ENCODE results near the gene ERFE.

ERFE gene

GRCh38 chr2:238140040-238140439, 18.7 kb upstream of the ERFE start:
- DNase-seq, result no peak

- no peak for DNase-seq
Observed at GRCh38 chr2:238140721-238141540, 17.8 kb upstream of the ERFE start.

- DNase-seq, result no peak
Observed at GRCh38 chr2:238141541-238142318, 17.0 kb upstream of the ERFE start.

GRCh38 chr2:238142382-238143205, 16.2 kb upstream of the ERFE start:
- no peak for DNase-seq

GRCh38 chr2:238143239-238143951, 15.4 kb upstream of the ERFE start:
- DNase-seq, result no peak

GRCh38 chr2:238144262-238144661, 14.5 kb upstream of the ERFE start:
- DNase-seq, result no peak

- DNase-seq, result no peak
Observed at GRCh38 chr2:238145046-238145445, 13.7 kb upstream of the ERFE start.

GRCh38 chr2:238145851-238146250, 12.9 kb upstream of the ERFE start:
- no peak for DNase-seq

- no peak for DNase-seq
Observed at GRCh38 chr2:238146884-238147544, 11.8 kb upstream of the ERFE start.

- DNase-seq, result no peak
Observed at GRCh38 chr2:238148981-238149380, 9.8 kb upstream of the ERFE start.

- no peak for DNase-seq
Observed at GRCh38 chr2:238149841-238150572, 8.8 kb upstream of the ERFE start.

- DNase-seq, result no peak
Observed at GRCh38 chr2:238150686-238151085, 8.1 kb upstream of the ERFE start.

- DNase-seq, result no peak
Observed at GRCh38 chr2:238151205-238151604, 7.6 kb upstream of the ERFE start.

- no peak for DNase-seq
Observed at GRCh38 chr2:238151628-238152235, 7.0 kb upstream of the ERFE start.

- DNase-seq, result no peak
Observed at GRCh38 chr2:238152771-238153688, 5.7 kb upstream of the ERFE start.

- DNase-seq, result no peak
Observed at GRCh38 chr2:238154570-238154969, 4.2 kb upstream of the ERFE start.

- DNase-seq, result no peak
Observed at GRCh38 chr2:238155051-238155760, 3.6 kb upstream of the ERFE start.

GRCh38 chr2:238155761-238156694, 2.7 kb upstream of the ERFE start:
- DNase-seq, result no peak

Data from activated CD4-positive, alpha-beta T cell treated with anti-CD3 and anti-CD28 coated beads for 4 hours (primary cell).